CD14-positive monocyte (primary cell): ENCODE measurements around the gene MRPS23. TPM values are rescaled to one million over a fixed set of nuclear protein-coding genes. Genes with fewer than 3 reads are reported as not detected.

Experiments
- DNase-seq, 3 donors: peaks; one replicate each; pipeline ENCODE4 v3.0.0-alpha.2; 2011 to 2022
- H2AFZ ChIP-seq: 2 replicates; pipeline ENCODE4 v1.6.0; 2012; ENCODE audit warnings: mild to moderate bottlenecking, low read depth, low read length, inconsistent platforms; ENCODE audit not compliant: insufficient read depth, poor library complexity, severe bottlenecking
- H3K27ac ChIP-seq, 2 donors: 1 replicate in 1 of 2; 2 replicates in 1 of 2; pipeline ENCODE4 v1.5.1; 2012 to 2013; ENCODE audit warnings: low read length in 2 of 2, control low read depth in 1 of 2, inconsistent platforms in 1 of 2, low read depth in 1 of 2, mild to moderate bottlenecking in 1 of 2
- H3K27me3 ChIP-seq, 2 donors: one replicate each; pipeline versions ENCODE4 v1.6.0 to v1.6.1; 2011 to 2013; ENCODE audit warnings: low read length in 2 of 2; ENCODE audit not compliant: control insufficient read depth in 2 of 2, insufficient read depth in 2 of 2
- H3K36me3 ChIP-seq, 2 donors: replicated peaks in 1 of 2; 1 replicate in 1 of 2; 2 replicates in 1 of 2; pipeline versions ENCODE4 v1.5.1 to v1.6.1; 2012 to 2013; ENCODE audit warnings: low read length in 2 of 2, control low read depth in 1 of 2, inconsistent platforms in 1 of 2, mild to moderate bottlenecking in 1 of 2; ENCODE audit not compliant: insufficient read depth in 2 of 2, control insufficient read depth in 1 of 2
- H3K4me1 ChIP-seq, 2 donors: 1 replicate in 1 of 2; 2 replicates in 1 of 2; pipeline versions ENCODE4 v1.5.1 to v1.6.1; 2012 to 2013; ENCODE audit warnings: low read length in 2 of 2, control low read depth in 1 of 2, inconsistent platforms in 1 of 2, mild to moderate bottlenecking in 1 of 2, moderate library complexity in 1 of 2; ENCODE audit not compliant: insufficient read depth in 2 of 2, control insufficient read depth in 1 of 2
- H3K4me2 ChIP-seq: replicated peaks from 2 replicates; pipeline ENCODE3; 2012; ENCODE audit warnings: low read length, moderate library complexity, mild to moderate bottlenecking; ENCODE audit not compliant: poor library complexity, severe bottlenecking; ENCODE audit errors: extremely low read depth
- H3K4me3 ChIP-seq, 3 experiments: fragments of 200-600 bp in 1 of 3; sonication (generic) in 1 of 3; replicated peaks in 1 of 3; 1 replicate in 2 of 3; 2 replicates in 1 of 3; pipeline ENCODE4 v1.5.1; 2011 to 2013; ENCODE audit warnings: low read length in 3 of 3, mild to moderate bottlenecking in 3 of 3, control low read depth in 2 of 3, low read depth in 2 of 3, inconsistent platforms in 1 of 3, moderate library complexity in 1 of 3
- H3K79me2 ChIP-seq: 2 replicates; pipeline ENCODE4 v1.6.0; 2012; ENCODE audit warnings: mild to moderate bottlenecking, control low read depth, inconsistent platforms, low read length, moderate library complexity; ENCODE audit not compliant: insufficient read depth
- H3K9ac ChIP-seq: 2 replicates; pipeline ENCODE4 v1.6.0; 2017; ENCODE audit warnings: low read length, mild to moderate bottlenecking; ENCODE audit not compliant: insufficient read depth, poor library complexity, severe bottlenecking
- H3K9me3 ChIP-seq, 2 donors: replicated peaks in 1 of 2; 1 replicate in 1 of 2; 2 replicates in 1 of 2; pipeline versions ENCODE4 v1.5.1 to v1.6.1; 2012 to 2013; ENCODE audit warnings: low read length in 2 of 2, control low read depth in 1 of 2; ENCODE audit not compliant: control insufficient read depth in 1 of 2, insufficient read depth in 1 of 2
- H4K20me1 ChIP-seq: 2 replicates; pipeline ENCODE4 v1.6.0; 2012; ENCODE audit warnings: mild to moderate bottlenecking, low read length, control low read depth, moderate library complexity; ENCODE audit not compliant: insufficient read depth
- H3K27ac Mint-ChIP-seq, 7 donors: one replicate each; pipeline ENCODE4 v1.8.0; 2020; ENCODE audit warnings: mild to moderate bottlenecking in 7 of 7, mixed read lengths in 7 of 7, moderate library complexity in 6 of 7, inconsistent platforms in 2 of 7
- H3K27me3 Mint-ChIP-seq, 3 donors: one replicate each; pipeline ENCODE4 v1.8.0; 2021 to 2022; ENCODE audit warnings: low read depth in 3 of 3, mild to moderate bottlenecking in 3 of 3, mixed read lengths in 3 of 3, moderate library complexity in 3 of 3, inconsistent platforms in 1 of 3
- H3K36me3 Mint-ChIP-seq, 2 donors: one replicate each; pipeline ENCODE4 v1.8.0; 2020; ENCODE audit warnings: mixed read lengths in 2 of 2, inconsistent platforms in 1 of 2, mild to moderate bottlenecking in 1 of 2
- H3K4me1 Mint-ChIP-seq: one replicate; pipeline ENCODE4 v1.8.0; 2020; ENCODE audit warnings: mild to moderate bottlenecking, mixed read lengths
- H3K4me3 Mint-ChIP-seq, 2 donors: one replicate each; pipeline ENCODE4 v1.8.0; 2020; ENCODE audit warnings: mild to moderate bottlenecking in 2 of 2, mixed read lengths in 2 of 2, moderate library complexity in 1 of 2
- H3K9me3 Mint-ChIP-seq, 7 donors: one replicate each; pipeline ENCODE4 v1.8.0; 2020 to 2022; ENCODE audit warnings: mixed read lengths in 7 of 7, mild to moderate bottlenecking in 6 of 7, moderate library complexity in 6 of 7, inconsistent platforms in 2 of 7
- WGBS: methylation state at CpG from one replicate; pipeline ENCODE4 v1.1.5; 2013; ENCODE audit warnings: missing lambda C conversion rate; ENCODE audit not compliant: insufficient coverage; 5-methylcytosine and 5-hydroxymethylcytosine counted together
- intact Hi-C, 2 donors: fragments of 100-400 bp; cut with micrococcal nuclease; formaldehyde crosslinking; loops; one replicate each; pipeline versions ENCODE4 v1.15.0 to v1.15.1; 2023
- polyA plus RNA-seq, 3 donors: library from polyadenylated mRNA; depleted of rRNA in 1 of 3; unstranded in 2 of 3; stranded (reverse) in 1 of 3; fragments of 300-500 nt in 2 of 3; fragments of >200 nt in 1 of 3; fragmentation: Illumina TruSeq in 2 of 3; gene quantifications; 1 replicate in 2 of 3; 2 replicates in 1 of 3; pipeline ENCODE4 v1.2.3, GENCODE V29; 2012 to 2021
- TF ChIP-seq, protein P1 (sequence below): fragments of 200-600 bp; IDR thresholded peaks from one replicate; pipeline ENCODE4 v1.8.0; 2022; ENCODE audit warnings: antibody characterized with exemption, mild to moderate bottlenecking

MRPS23 gene
- polyA plus RNA-seq, 3 donors, result 14.5 to 40.6 (median 32.7) TPM

GRCh38 chr17:57881783-57882351 is 32.0 kb upstream of the MRPS23 start:
- Histone ChIP-seq H4K20me1 (no peaks in the 10 kb centered on the region), H2AFZ (no peak overlapping the region), H3K36me3 (peaks cover 8 to 43% of the 10 kb centered on the region in 2 donors), H3K79me2 (no peaks in the 10 kb centered on the region), H3K27ac (no peak overlapping the region), H3K9ac (no peak overlapping the region), H3K4me1 (peaks cover 0 to 14% of the 10 kb centered on the region in 2 donors), H3K4me3 (no peak overlapping the region), H3K9me3 (no peaks in the 10 kb centered on the region), H3K4me2 (no peak overlapping the region), H3K27me3 (no peaks in the 10 kb centered on the region)
- H3K36me3 Mint-ChIP-seq, result peaks cover 40 to 72% of the 10 kb centered on the region in 2 donors
- no peak overlapping the region for H3K27ac Mint-ChIP-seq
- TF ChIP-seq, protein P1, sequence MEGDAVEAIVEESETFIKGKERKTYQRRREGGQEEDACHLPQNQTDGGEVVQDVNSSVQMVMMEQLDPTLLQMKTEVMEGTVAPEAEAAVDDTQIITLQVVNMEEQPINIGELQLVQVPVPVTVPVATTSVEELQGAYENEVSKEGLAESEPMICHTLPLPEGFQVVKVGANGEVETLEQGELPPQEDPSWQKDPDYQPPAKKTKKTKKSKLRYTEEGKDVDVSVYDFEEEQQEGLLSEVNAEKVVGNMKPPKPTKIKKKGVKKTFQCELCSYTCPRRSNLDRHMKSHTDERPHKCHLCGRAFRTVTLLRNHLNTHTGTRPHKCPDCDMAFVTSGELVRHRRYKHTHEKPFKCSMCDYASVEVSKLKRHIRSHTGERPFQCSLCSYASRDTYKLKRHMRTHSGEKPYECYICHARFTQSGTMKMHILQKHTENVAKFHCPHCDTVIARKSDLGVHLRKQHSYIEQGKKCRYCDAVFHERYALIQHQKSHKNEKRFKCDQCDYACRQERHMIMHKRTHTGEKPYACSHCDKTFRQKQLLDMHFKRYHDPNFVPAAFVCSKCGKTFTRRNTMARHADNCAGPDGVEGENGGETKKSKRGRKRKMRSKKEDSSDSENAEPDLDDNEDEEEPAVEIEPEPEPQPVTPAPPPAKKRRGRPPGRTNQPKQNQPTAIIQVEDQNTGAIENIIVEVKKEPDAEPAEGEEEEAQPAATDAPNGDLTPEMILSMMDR, result no peak
- no peak for DNase-seq
- H3K4me1 Mint-ChIP-seq, result peaks cover 16% of the 10 kb centered on the region
- peaks cover 0 to 4% (median 2%) of the 10 kb centered on the region in 3 donors for H3K27me3 Mint-ChIP-seq
- H3K9me3 Mint-ChIP-seq, result peaks cover 0 to 2% (median 0%) of the 10 kb centered on the region in 7 donors
- no peak overlapping the region for H3K4me3 Mint-ChIP-seq
- 79% methylated on average over 6 of the region's 9 CpGs for WGBS
- intact Hi-C loops, result no loop called here

DNA sequence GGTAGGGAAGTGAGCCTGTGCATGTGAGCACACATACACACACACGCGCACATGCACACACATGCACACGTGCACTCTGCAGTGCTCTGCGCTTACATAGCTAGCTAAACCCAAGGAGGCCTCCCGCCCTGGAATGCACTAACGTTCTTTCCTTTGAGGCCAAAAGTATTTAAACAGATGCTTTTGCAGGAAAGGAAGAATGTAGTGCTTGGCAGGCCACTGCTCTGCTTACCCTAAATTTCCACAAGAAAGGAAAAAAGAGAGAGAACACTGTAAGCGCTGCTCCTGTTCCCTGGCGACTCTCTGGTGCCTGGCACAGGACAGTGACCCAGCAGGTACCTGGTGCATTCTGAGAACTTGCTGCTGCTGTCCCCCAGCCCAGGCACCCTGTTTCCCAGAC is 31.3 kb upstream of the MRPS23 start:
- intact Hi-C loops, result no loop called here
- H4K20me1 ChIP-seq, result no peaks in the 10 kb centered on the region
- TF ChIP-seq, protein P1, result no peak
- H3K27me3 ChIP-seq, result no peaks in the 10 kb centered on the region
- H3K79me2 ChIP-seq, result no peaks in the 10 kb centered on the region
- no peak overlapping the region for H3K4me3 Mint-ChIP-seq
- H3K36me3 ChIP-seq, result peaks cover 12 to 50% of the 10 kb centered on the region in 2 donors
- no peak overlapping the region for H3K4me3 ChIP-seq
- H3K9me3 Mint-ChIP-seq, result peaks cover 0 to 2% (median 0%) of the 10 kb centered on the region in 7 donors
- WGBS, result 90% methylated on average over 4 of the region's 8 CpGs
- peaks cover 0 to 5% (median 2%) of the 10 kb centered on the region in 3 donors for H3K27me3 Mint-ChIP-seq
- DNase-seq, result no peak
- H3K27ac ChIP-seq, result no peak overlapping the region
- no peak overlapping the region for H3K4me2 ChIP-seq
- no peak overlapping the region for H3K9ac ChIP-seq
- no peaks in the 10 kb centered on the region for H3K9me3 ChIP-seq
- H3K36me3 Mint-ChIP-seq, result peaks cover 48 to 79% of the 10 kb centered on the region in 2 donors
- H3K4me1 ChIP-seq, result peaks cover 0 to 14% of the 10 kb centered on the region in 2 donors
- H3K27ac Mint-ChIP-seq, result no peak overlapping the region
- peaks cover 16% of the 10 kb centered on the region for H3K4me1 Mint-ChIP-seq
- no peak overlapping the region for H2AFZ ChIP-seq
